GM21737 (cell line): ENCODE data around the gene GABRG3.

Source experiments
- ATAC-seq: cut with Tn5 transposase; IDR thresholded peaks from one replicate; pipeline ENCODE4 v1.9.1; 2021; ENCODE audit warnings: mild to moderate bottlenecking, moderate library complexity; ENCODE audit not compliant: unreplicated experiment

GABRG3 gene

DNA sequence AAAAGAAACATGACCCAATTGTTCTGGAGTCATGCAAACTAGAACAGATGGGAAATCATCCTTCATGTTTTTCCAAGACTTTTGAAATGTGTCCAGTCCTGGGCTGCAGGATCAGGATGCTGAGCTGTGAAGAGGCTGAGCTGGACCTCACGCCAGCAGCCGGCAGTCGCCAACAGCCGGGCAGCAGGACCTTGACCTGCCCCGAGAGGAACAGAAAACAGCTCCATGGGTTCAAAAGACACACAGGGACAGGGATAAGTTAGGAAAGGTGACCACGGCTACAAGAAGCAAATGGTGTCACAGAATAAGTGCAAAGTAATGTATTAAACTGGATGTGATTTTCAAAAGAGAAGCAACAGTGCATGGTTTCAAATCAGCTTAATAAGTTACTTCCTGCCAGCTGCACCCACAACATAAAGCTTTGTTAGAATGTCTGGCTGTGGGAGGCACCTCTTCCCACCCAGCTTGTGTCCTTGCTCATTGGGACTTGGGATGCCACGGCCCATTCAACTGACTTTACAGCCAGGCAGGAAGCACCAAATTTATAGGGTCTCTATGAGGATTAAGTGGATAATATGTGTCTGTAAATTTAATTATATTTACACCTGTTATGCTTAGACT lies 266.4 kb downstream of the GABRG3 start:
- ATAC-seq: no peak

DNA sequence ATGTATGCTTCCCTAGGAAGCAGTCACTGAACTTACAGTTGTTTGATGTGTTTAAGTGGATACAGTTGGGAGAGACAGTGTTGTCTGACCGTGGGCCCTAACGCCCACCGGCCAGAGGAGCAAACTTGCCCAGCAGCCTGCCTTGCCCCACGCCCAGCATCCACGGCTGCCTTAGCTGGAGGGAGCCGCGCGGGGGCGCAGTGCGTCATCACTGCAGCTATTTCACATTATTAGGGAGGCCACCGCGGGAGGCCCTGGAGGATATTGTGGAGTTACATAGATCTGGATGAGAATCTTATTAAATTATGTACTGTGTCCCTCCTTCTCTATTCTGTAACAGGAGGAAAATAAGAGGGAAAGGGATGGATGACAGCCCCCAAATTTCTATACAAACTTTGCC lies 267.2 kb downstream of the GABRG3 start:
- no peak for ATAC-seq

DNA sequence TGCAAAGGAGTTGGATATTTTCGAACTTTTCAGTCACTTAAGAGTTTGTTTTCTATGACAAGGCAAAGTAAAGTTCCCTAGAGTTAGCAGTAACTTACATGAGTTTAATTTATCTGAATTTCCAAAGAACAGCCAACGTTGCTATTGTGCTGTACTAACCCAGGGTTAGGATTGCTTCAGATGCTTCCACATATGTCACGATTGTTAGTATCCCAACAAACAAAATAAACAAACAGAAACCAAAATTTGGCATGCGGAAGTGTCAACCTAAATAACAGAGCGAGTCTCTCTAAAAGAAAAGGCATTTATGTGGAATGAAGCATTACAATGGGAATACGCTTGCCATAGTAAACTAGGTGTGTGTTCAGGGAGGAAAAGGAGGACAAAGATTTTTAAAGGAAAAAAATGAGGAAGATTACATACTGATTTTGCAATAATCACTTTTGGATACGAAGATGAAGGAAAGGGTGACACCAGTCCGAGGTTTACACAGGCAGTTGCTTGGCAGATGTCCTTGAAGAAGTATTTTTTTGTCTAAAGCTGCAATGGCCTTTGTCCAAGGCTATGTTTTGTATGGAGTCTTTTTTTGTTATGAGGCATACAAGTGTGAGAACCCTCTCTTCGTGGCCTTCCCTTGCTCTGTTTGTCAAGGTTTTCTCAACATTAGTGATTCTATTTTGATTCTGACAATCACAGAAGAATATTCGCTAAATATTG lies 267.9 kb downstream of the GABRG3 start:
- ATAC-seq: no peak

DNA sequence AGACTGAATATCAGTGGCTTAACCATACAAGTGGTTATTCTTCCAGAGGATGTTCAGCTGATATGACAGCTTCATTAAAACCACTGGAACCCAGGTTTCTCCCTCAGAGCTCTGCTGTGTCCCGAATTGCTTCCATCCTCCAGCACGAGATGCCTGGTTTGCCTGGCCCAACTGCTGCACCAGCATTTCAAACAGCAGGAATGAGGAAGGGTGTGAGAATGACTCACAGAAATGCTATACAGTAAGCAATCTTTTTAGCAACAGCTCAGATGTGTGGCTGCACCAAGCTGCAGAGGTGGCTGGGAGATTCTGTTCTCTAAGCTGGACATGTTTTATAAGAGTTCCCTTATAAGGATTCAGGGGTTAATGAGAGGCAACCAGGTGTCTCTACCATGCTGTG lies 271.0 kb downstream of the GABRG3 start:
- no peak for ATAC-seq

DNA sequence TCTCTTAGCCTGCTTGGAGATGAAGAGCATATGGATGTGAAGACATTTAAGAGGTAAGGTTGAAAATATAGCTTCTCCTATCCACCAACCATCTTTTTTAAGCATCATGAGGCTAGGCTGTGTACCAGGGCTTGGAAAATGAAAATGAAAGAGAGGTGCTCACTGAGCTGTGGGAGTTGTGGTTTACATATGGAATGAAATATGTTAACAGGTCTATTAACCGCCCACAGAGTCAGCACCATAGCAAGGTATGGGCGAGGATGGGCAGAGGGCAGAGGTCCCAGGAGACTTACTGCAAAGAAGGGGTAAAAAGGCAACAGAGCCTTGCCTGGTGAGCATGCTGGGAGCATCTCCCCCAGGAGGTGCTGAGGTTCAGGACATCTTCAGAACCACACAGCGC lies 273.1 kb downstream of the GABRG3 start:
- no peak for ATAC-seq

DNA sequence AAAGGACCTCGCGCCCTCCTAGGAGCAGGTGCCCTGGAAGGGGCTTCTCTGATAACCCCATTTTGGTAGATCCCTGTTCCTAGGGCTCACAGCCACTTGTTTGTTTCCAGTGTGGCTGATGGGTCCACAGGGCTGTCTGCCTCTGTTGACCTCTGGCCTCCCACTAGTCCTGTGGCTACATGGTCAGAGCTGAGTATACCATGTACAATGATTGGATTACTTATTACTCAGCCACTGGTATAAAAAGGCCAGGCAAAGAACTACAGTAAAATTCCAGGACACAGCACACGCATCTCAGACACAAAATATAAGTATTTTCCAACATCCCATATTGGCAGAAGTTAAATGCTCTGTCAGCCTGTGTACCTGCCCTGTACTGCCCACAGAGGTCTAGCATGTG lies 277.3 kb downstream of the GABRG3 start:
- no peak for ATAC-seq

DNA sequence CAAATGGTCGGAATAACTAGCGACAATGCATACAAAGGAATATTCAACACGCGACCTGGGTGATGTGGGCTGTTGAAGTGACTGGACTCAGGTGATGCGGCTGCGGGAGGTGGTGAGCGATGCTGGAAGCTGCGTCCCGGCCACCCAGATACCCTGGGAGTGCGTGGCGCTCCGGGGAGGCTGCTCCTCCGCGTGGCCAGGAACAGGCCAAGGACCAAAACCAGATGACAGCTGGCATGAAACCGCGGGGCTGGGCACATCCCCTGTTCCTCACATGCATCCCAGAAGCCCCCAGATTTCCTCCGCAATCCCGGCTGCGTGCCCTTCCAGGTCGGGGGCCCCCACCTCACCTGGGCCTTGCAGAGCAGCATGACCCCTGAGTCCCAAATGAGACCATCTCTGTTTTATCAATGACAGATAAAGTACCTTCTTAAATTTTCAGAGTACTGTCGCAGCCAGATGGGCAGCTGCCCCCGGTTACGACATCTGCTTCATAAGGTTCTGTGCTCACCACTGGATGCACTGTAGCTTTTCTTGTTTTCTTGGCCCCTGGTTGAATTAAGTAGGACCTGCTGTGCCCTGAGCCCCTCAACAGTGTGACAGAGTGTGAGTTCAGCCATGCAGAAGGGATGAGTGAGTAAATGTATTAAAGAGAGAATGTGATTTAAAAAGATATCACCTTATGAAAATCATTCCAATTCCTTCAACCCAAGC lies 278.2 kb downstream of the GABRG3 start:
- no peak for ATAC-seq

DNA sequence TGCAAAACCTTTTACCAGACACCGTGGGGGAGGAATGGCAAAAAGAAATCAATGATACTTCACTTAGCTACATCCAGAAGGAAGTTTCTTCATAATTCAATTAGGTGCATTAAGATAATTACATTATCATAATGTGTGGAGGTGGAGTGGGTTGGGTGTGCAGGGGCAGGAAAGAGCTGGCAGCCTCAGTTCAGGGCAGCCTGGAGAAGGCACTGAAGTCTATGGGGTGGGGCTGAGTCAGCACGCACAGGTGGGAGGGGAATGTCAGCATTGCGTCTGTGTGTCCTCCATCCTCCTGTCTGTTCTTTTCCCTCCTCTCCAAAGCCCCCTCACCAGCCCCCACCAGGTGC lies 278.8 kb downstream of the GABRG3 start:
- ATAC-seq: no peak

DNA sequence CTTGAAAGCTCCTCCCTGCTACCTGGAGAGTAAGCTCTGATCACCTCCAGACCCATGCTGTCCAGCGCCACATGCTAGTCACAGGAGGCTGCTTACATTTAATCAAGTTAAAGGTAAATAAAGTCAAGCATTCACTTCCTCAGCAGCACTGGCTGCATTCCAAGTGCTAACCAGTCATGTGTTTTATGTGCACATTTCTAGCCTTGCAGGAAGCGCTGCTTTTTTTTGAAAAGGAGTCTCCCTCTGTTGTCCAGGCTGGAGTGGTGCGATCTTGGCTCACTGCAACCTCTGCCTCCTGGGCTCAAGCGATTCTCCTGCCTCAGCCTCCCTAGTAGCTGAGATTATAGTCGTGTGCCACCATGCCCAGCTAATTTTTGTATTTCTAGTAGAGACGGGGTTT lies 279.2 kb downstream of the GABRG3 start:
- ATAC-seq: no peak

DNA sequence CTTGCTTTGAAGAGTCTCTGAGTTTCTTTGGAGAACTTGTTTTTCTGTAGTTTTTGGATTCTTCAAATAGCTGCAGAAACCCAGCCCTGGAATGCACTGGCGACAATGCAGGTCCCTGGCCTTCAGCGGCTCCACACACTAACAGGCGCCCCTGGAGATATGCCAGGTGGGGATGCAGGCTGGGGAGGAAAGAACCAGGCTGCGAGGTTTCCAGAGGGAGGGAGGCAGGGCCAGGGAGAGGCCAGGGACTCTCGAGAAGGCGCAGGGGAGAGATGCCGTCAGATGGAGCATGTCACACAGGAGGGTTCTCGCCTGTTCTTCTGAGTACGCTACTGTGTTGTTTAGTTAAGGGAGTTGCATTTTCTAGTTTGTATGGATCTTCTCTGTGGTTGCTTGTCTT lies 283.1 kb downstream of the GABRG3 start:
- no peak for ATAC-seq

DNA sequence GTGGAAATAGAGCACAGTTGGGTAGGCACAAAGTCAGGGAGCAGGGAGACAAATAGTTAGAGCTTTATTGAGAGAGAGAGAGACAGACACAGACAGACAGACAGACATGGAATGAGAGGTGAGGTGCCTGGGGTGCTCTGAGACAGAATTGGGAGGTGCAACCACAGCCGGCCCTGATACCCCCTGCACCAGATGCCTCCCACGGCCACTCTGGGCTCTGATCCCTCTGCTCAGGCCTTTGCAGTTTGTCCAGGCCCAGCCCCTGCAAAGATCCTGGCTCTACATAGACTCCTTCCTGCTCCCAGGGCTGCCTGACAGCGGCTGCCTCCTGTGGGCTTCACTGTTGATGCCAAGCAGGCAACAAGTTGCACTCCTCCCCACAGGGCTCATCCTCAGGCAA lies 283.8 kb downstream of the GABRG3 start:
- ATAC-seq: no peak

DNA sequence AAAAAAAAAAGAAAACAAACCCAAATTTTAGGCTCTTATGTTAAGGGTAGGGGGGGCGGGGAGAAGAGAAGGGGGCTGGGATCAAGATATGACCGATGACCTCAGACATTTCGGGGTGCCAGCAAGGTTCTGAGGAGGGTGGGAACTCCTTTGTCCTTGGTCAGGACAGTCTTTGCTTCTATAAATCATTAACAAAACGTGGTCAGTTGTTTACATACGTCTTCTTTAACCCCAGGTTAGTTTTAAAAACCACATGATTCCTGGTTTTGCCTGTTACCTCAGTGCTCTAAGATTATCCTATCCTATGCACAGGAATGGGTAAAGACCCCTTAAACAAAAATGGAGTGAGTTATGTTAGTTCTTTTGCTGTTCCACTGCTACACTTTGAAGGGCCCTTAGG lies 285.5 kb downstream of the GABRG3 start:
- no peak for ATAC-seq

DNA sequence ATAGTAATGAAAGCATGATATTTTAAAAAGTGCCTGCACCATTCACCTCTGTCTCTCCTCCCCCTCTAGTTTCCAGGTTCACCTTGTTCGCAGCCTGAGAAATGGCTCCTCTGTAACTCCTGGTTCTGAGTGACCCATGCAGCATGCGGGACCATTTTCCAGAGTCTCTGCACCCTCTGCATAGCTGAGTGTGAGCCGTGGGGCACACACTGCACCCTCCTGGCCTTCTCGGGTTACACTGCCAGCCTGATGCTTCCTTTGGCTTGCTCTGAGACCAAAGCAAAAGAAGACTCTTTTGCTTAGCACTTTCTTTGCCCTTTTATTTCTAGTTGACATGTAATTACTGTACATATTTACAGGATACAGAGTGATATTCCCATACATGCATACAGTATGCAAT lies 287.3 kb downstream of the GABRG3 start:
- ATAC-seq: no peak

DNA sequence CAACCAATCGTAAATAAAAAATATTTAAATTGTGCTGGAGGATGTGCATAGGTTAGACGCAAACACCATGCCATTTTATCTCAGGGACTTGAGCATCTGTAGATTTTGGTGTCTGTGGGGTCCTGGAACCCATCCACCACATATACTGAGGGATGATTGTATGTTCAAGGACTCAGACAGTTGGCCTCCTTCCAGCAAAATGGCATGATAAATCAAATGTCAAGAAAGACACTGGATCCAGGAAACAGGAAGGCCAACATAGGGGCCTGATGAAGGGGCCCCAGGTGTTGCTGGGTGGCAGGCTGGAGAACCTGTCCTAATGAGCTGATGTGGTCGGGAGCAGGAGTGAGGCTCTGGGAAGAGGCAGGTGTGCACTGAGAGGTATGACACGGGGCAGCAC lies 289.5 kb downstream of the GABRG3 start:
- no peak for ATAC-seq

DNA sequence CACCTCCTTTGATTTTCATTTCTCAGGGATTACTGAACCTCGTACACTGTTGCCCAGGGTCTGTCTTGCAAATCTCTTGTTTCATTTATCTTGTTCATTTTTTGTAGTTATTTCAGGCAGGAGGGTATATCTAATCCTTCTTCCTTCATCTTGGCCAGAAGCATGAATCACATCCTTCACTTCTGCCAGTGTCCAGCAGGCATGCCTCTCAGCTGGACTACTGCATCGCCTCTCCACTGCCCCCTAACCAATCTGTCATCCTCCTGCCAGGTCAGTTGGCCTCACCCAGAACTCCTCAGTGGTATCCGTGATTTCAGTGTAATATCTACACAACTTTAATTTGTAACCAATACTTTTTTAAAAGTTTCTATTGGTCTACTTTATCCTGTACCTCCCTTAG lies 297.9 kb downstream of the GABRG3 start:
- ATAC-seq: no peak

DNA sequence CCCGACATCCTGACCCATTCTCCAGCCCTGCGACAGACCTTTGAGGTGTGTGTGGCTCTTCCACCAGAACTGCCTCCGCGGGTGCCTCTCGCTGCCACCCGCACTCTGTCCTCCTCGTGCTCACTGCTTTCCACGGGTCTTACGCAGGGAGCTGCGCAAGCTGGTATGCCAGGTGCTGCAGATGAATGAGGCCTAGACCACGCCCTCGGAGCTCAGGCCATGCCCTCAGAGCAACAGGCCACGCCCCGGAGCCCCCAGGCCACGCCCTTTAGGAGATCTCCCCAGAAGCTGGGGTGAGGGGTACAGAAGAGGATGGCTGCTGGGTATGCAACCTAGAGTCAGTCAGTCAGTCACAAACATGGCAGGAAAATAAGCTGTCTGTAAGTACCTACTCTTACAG lies 300.3 kb downstream of the GABRG3 start:
- ATAC-seq: no peak

DNA sequence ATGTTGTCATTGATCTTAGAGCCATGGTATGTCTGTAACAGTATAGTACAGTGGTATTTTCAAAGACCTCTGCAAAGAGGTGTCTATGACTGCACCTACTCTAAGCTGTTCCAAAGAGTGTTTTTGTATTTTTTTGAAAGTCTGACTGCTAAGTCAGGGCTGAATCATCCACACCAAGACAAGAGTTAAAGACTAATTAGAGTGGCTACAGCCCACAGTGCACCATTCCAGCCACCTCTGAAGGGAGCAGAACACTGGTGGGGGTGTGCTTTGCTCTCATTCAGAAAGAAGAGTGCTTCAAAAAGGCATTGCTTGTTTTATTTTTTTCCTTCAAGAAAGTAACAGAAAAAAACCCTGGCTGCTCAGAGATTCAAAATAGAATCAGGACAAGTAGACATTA lies 301.4 kb downstream of the GABRG3 start:
- no peak for ATAC-seq

DNA sequence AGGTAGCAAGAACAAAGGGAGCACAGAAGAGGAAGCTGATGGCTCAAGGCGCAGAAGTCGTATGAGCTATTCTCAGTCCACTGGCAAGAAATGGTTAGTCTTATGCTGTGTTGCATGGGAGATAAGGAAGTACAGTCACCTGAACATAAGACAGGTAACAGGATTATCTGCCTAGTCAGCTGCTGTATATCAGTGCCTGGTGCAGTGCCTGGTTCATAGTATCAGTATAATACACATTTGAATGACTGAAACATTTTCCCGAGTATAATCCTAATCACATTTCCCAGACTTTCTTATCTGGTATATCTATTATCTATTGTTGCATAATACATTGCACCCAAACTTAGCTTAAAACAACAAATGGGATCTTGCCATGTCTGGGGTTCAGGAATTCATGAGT lies 302.5 kb downstream of the GABRG3 start:
- no peak for ATAC-seq

DNA sequence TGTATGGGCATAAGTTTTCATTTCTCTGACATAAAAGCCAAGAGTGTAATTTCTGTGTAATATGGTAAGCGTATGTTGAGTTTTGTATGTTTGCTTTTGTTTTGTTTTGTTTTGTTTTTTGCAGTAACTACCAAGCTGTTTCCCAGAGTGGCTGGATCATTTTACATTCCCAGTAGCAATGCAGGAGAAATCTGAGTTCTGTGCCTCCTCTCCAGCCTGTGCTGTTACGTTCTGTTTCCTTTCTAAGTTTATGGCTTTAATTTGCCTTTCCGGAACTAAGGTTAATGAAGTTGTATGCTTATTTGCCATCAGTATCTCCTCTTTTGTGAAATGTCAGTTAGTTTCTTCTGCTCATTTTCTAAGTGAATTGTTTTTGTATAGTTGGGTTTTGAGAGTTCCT lies 307.8 kb downstream of the GABRG3 start:
- no peak for ATAC-seq

DNA sequence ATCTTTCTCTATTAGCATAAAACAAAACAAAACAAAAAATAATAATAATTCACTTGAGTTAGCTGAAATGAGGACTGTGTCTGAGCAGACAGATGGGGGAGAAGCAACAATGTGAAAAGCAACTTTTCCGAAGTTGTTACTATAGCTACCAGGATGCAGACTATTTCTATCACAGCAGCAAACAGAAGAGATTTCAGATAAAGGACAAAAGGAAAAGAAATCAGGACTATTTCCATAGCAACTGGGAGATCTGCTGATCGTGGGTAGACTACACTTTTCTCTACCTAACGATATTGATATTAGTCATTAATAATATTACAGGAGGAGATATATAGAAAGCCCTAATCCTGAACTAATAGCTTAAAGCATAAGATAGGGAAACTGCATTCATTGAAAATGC lies 321.7 kb downstream of the GABRG3 start:
- no peak for ATAC-seq

DNA sequence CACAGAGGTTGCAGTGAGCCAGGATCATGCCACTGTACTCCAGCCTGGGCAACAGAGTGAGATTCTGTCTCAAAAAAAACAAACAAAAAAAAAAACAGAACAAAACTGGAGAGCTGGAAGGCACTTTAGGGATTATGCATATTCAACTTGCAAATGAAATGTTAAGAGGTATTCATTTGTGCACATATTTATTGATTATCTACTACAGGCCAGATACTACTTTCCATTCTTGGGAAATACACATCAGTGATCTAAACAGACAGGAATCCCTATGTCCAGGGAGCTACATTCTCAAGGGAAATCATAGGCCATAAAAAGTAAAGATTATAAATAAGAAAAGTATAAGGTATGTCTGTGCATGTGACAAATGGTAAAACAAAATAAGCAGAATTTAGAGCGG lies 322.6 kb downstream of the GABRG3 start:
- ATAC-seq: no peak

DNA sequence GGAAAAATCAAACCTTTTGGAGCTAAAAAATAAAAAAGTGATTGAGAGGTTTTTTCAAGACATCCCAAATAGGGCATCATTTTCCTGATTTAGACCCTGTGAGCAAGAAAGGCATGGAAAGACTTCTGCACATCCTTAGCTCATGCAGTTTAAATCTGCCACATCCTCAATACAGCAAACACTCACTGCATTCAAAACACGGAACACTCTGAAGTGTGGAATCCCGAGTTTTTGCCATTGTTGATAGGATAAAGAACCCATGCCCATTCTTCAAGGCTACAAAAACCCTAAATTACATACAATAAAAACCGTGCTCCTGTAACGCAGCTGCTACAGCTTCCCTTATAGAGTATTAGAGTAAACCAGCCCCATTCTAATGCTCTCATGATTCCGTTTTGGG lies 346.8 kb downstream of the GABRG3 start:
- ATAC-seq: no peak

DNA sequence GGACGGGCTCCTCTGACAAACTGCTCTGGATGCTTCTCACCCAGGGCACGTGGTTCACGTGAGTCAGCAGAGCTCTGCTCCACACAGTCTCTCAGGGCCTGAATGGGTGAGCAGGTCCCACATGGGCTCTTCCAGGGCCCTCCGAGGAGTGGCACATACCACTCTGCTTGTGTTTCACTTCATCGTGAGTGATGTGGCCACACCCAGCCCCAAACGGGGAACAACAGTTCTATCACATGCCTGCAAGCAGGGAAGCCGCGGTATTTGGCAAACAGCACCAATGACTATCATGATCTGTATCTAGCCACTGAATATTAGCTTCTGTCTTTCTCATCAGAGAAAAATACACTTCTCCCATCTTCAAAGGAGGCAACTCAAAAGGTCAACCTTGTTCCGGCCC lies 352.8 kb downstream of the GABRG3 start:
- no peak for ATAC-seq
